HCT116 (cell line): ENCODE data around the gene OR10G6.

Experiments
- CTCF ChIP-seq, 3 experiments: fragments of 200-600 bp in 1 of 3; sonication (generic) in 1 of 3; IDR thresholded peaks in 2 of 3; conservative IDR thresholded peaks in 1 of 3; 2 replicates each; pipeline ENCODE4 v1.5.1; 2012 to 2017; ENCODE audit warnings: low read depth in 2 of 3, low read length in 2 of 3, antibody characterized with exemption in 1 of 3, borderline replicate concordance in 1 of 3, control low read depth in 1 of 3, mild to moderate bottlenecking in 1 of 3, mixed read lengths in 1 of 3, mixed run types in 1 of 3, moderate library complexity in 1 of 3; ENCODE audit not compliant: insufficient read depth in 1 of 3
- POLR2A ChIP-seq: IDR thresholded peaks from 2 replicates; pipeline ENCODE4 v1.7.0; 2011; ENCODE audit warnings: borderline replicate concordance; ENCODE audit not compliant: insufficient read depth, insufficient read length; ENCODE audit errors: extremely low read depth
- ZFX ChIP-seq: fragments of 450-650 bp; IDR thresholded peaks from 2 replicates; pipeline ENCODE4 v1.6.1; 2017
- ZNF274 ChIP-seq: fragments of 200-500 bp; sonication (Bioruptor generic); IDR thresholded peaks from 2 replicates; pipeline ENCODE4 v1.6.1; 2014; ENCODE audit warnings: mild to moderate bottlenecking, low read depth, low read length, inconsistent platforms

DNA sequence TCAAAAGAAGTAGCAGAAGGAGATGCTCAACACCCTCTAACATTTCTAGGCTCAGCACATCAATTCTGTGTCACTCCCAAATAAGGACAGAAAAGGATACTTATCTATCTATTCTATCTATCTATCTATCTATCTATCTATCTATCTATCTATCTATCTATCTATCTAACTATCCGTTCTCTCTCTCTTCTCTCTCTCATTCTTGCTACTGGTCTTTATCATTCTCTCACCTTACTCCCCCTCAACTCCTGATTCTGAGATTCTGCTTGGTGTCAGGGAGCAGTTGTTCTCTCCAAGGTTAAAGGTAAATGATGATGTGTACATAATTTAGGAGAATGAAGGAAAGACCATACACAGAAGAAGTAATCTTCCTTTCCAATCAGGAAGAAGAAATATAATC is at the start of gene OR10G6:
- TF ChIP-seq CTCF (IDR thresholded peaks at IDR 0.05 in 2 of 3, conservative IDR thresholded peaks at IDR 0.05 in 1 of 3; ENCODE audit: borderline replicate concordance in 1 of 3, insufficient read depth in 1 of 3, low read depth in 2 of 3, low read length in 2 of 3) (no peak), POLR2A (no peak), ZNF274 (no peak), ZFX (no peak)
